ENCODE results near the gene RELL1.
"Not testable (repeated sequence)": the region's sequence is repeated elsewhere in the genome, so short reads cannot be mapped to it uniquely, and the experiment has no call there.

RELL1 gene

GRCh38 chr4:37693450-37694190, 7.4 kb upstream of the RELL1 start:
- in situ Hi-C loops (cut with HindIII; ENCODE audit: low sequenced_read_pairs), result loop anchor here (5.0 kb wide), 1 partner anchor 59 kb away; no protein-coding TSS in a partner anchor

- in situ Hi-C loops (cut with HindIII; ENCODE audit: low sequenced_read_pairs), result loop anchor here (5.0 kb wide), 1 partner anchor 59 kb away; no protein-coding TSS in a partner anchor
Observed at GRCh38 chr4:37693030-37693429, 6.9 kb upstream of the RELL1 start.

- in situ Hi-C loops (cut with HindIII; ENCODE audit: low sequenced_read_pairs), result loop anchor here (5.0 kb wide), 1 partner anchor 61 kb away; no protein-coding TSS in a partner anchor
Observed at GRCh38 chr4:37690976-37691375, 4.8 kb upstream of the RELL1 start.

- in situ Hi-C loops (cut with HindIII; ENCODE audit: low sequenced_read_pairs), result loop anchor here (5.0 kb wide), 2 partner anchors 63 to 82 kb away; no protein-coding TSS in a partner anchor
Observed at GRCh38 chr4:37689353-37690095, 3.3 kb upstream of the RELL1 start.

GRCh38 chr4:37687681-37688080, 1.5 kb upstream of the RELL1 start:
- in situ Hi-C loops (cut with HindIII; ENCODE audit: low sequenced_read_pairs), result loop anchor here (5.0 kb wide), 1 partner anchor 80 kb away; no protein-coding TSS in a partner anchor

GRCh38 chr4:37687194-37687562, 1.0 kb upstream of the RELL1 start:
- in situ Hi-C loops (cut with HindIII; ENCODE audit: low sequenced_read_pairs), result loop anchor here (5.0 kb wide), 1 partner anchor 80 kb away; no protein-coding TSS in a partner anchor

GRCh38 chr4:37685823-37686372, 278 bp downstream of the RELL1 start:
- in situ Hi-C loops (cut with HindIII; ENCODE audit: low sequenced_read_pairs), result loop anchor here (5.0 kb wide), 1 partner anchor 79 kb away; no protein-coding TSS in a partner anchor

- in situ Hi-C loops (cut with HindIII; ENCODE audit: low sequenced_read_pairs), result loop anchor here (5.0 kb wide), 1 partner anchor 78 kb away; no protein-coding TSS in a partner anchor
Observed at GRCh38 chr4:37685161-37685822, 884 bp downstream of the RELL1 start.

- in situ Hi-C loops (cut with HindIII; ENCODE audit: low sequenced_read_pairs), result no loop called here
Observed at GRCh38 chr4:37684154-37684553, 2.0 kb downstream of the RELL1 start.

- in situ Hi-C loops (cut with HindIII; ENCODE audit: low sequenced_read_pairs), result no loop called here
Observed at GRCh38 chr4:37682701-37683401, 3.3 kb downstream of the RELL1 start.

- in situ Hi-C loops (cut with HindIII; ENCODE audit: low sequenced_read_pairs), result no loop called here
Observed at GRCh38 chr4:37680089-37680488, 6.1 kb downstream of the RELL1 start.

GRCh38 chr4:37679301-37679700, 6.9 kb downstream of the RELL1 start:
- in situ Hi-C loops (cut with HindIII; ENCODE audit: low sequenced_read_pairs), result no loop called here

- in situ Hi-C loops (cut with HindIII; ENCODE audit: low sequenced_read_pairs), result no loop called here
Observed at GRCh38 chr4:37678624-37679023, 7.6 kb downstream of the RELL1 start.

- in situ Hi-C loops (cut with HindIII; ENCODE audit: low sequenced_read_pairs), result no loop called here
Observed at GRCh38 chr4:37675587-37676290, 10.4 kb downstream of the RELL1 start.

GRCh38 chr4:37674439-37674838, 11.7 kb downstream of the RELL1 start:
- in situ Hi-C loops (cut with HindIII; ENCODE audit: low sequenced_read_pairs), result no loop called here

- in situ Hi-C loops (cut with HindIII; ENCODE audit: low sequenced_read_pairs), result no loop called here
Observed at GRCh38 chr4:37673538-37674192, 12.5 kb downstream of the RELL1 start.

- in situ Hi-C loops (cut with HindIII; ENCODE audit: low sequenced_read_pairs), result no loop called here
Observed at GRCh38 chr4:37671072-37671471, 15.1 kb downstream of the RELL1 start.

GRCh38 chr4:37670249-37670648, 15.9 kb downstream of the RELL1 start:
- in situ Hi-C loops (cut with HindIII; ENCODE audit: low sequenced_read_pairs), result no loop called here

GRCh38 chr4:37669124-37669523, 17.1 kb downstream of the RELL1 start:
- in situ Hi-C loops (cut with HindIII; ENCODE audit: low sequenced_read_pairs), result not testable (repeated sequence)

All from endothelial cell of hepatic sinusoid (primary cell).